GM13977 (cell line): ENCODE results near the gene HILPDA.
"Not testable (repeated sequence)": the region's sequence is repeated elsewhere in the genome, so short reads cannot be mapped to it uniquely, and the experiment has no call there.

Experiments
- DNase-seq: peaks from one replicate; pipeline ENCODE4 v3.0.0; 2012; ENCODE audit warnings: low spot score
- CTCF ChIP-seq: IDR thresholded peaks from 2 replicates; pipeline ENCODE4 v1.5.1; 2012; ENCODE audit warnings: mild to moderate bottlenecking, control low read depth; ENCODE audit not compliant: insufficient read depth; ENCODE audit errors: extremely low read depth, missing control alignments
- in situ Hi-C: fragments of 300-500 bp; cut with MboI; formaldehyde crosslinking; loops from one replicate; pipeline ENCODE4 v1.12.0; 2022; ENCODE audit warnings: low sequenced_read_pairs, low pct_unique_long_range_greater_than_20kb, mixed read lengths, inconsistent platforms; ENCODE audit not compliant: unreplicated experiment

Gene HILPDA

GRCh38 chr7:128459394-128459878 is 3.8 kb downstream of the HILPDA start:
- TF ChIP-seq CTCF = peak; percentile 82
- in situ Hi-C loops = no loop called here
- peak; percentile 78 for DNase-seq

- in situ Hi-C loops = no loop called here
- no peak for TF ChIP-seq CTCF
- DNase-seq = no peak
Measured at GRCh38 chr7:128462460-128462859, 6.8 kb downstream of the HILPDA start.

GRCh38 chr7:128463345-128463744 is 7.7 kb downstream of the HILPDA start:
- in situ Hi-C loops, DNase-seq: not testable (repeated sequence)

- in situ Hi-C loops = not testable (repeated sequence)
Measured at GRCh38 chr7:128463933-128464332, 8.3 kb downstream of the HILPDA start.

GRCh38 chr7:128466871-128467270 is 11.2 kb downstream of the HILPDA start:
- DNase-seq, in situ Hi-C loops: not testable (repeated sequence)

More at GRCh38 chr7:128463933-128464332, 8.3 kb downstream of the HILPDA start:
- DNase-seq = not testable (repeated sequence)

- DNase-seq = peak; percentile 80
- in situ Hi-C loops = not testable (repeated sequence)
- TF ChIP-seq CTCF = peak; percentile 38
Measured at GRCh38 chr7:128476402-128477335, 21.0 kb downstream of the HILPDA start, which contains the start of gene METTL2B. Gene METTL2B, plus strand, starts transcription at chr7:128476748. Its CDS starts 18 bp downstream, at chr7:128476766.

- DNase-seq, in situ Hi-C loops: not testable (repeated sequence)
Measured at GRCh38 chr7:128477336-128477690, 21.6 kb downstream of the HILPDA start.

GRCh38 chr7:128479082-128479481 is 23.4 kb downstream of the HILPDA start:
- DNase-seq, in situ Hi-C loops: not testable (repeated sequence)

GRCh38 chr7:128488134-128488533 is 32.5 kb downstream of the HILPDA start:
- DNase-seq, in situ Hi-C loops: not testable (repeated sequence)

- DNase-seq = no peak
- TF ChIP-seq CTCF = no peak
- in situ Hi-C loops = no loop called here
Measured at GRCh38 chr7:128497405-128497804, 41.7 kb downstream of the HILPDA start.

- DNase-seq, in situ Hi-C loops: not testable (repeated sequence)
Measured at GRCh38 chr7:128505416-128505815, 49.7 kb downstream of the HILPDA start.

- in situ Hi-C loops = not testable (repeated sequence)
Measured at GRCh38 chr7:128506819-128507218, 51.1 kb downstream of the HILPDA start.

More at GRCh38 chr7:128506819-128507218, 51.1 kb downstream of the HILPDA start:
- not testable (repeated sequence) for DNase-seq
